Endothelial cell of umbilical vein (primary cell): Measurements from ENCODE around the gene CEP104. TPM values are rescaled to one million over a fixed set of nuclear protein-coding genes. Genes with fewer than 3 reads are reported as not detected.

ENCODE experiments used
- BruUV-seq: library from RNA; stranded (reverse); fragments of 400-500 nt; replicated peaks from 2 replicates; lab custom pipeline; 2021; lab: Mats Ljungman, UMichigan
- CTCF ChIA-PET: fragments of 300-600, 350-600 bp; sonication (Branson Sonifier 250); formaldehyde crosslinking; loops from one replicate; lab custom pipeline; 2021; ENCODE audit warnings: antibody characterized with exemption, inconsistent platforms; lab: Charles Lee
- POLR2A ChIA-PET: fragments of 300-600, 350-600 bp; sonication (Branson Sonifier 250); formaldehyde crosslinking; loops from one replicate; lab custom pipeline; 2021; ENCODE audit warnings: antibody characterized with exemption, inconsistent platforms; lab: Charles Lee
- DNase-seq: peaks from one replicate; pipeline ENCODE4 v3.0.0-alpha.2; 2011; ENCODE audit warnings: low read depth, low spot score
- FAIRE-seq: peaks from 2 replicates; lab custom pipeline; 2011; peaks lifted over from hg19 to GRCh38; lab: Jason Lieb, UNC
- H2AFZ ChIP-seq: 2 replicates; pipeline ENCODE4 v1.6.0; 2012; ENCODE audit warnings: low read depth, low read length, control low read depth, inconsistent platforms
- H3K27ac ChIP-seq: 2 replicates; pipeline ENCODE4 v1.5.1; 2011; ENCODE audit warnings: low read depth, mild to moderate bottlenecking, control low read depth, low read length, moderate library complexity; ENCODE audit not compliant: insufficient read depth
- H3K27me3 ChIP-seq, 2 experiments: 2 replicates each; pipeline versions ENCODE4 v1.6.0 to v1.6.1; 2011; ENCODE audit warnings: low read length in 2 of 2, mixed read lengths in 1 of 2; ENCODE audit not compliant: control insufficient read depth in 2 of 2, insufficient read depth in 2 of 2
- H3K36me3 ChIP-seq, 2 experiments: 2 replicates in 1 of 2; 3 replicates in 1 of 2; pipeline ENCODE4 v1.5.1; 2011; ENCODE audit warnings: low read length in 2 of 2, mild to moderate bottlenecking in 1 of 2, moderate library complexity in 1 of 2; ENCODE audit not compliant: control insufficient read depth in 2 of 2, insufficient read depth in 2 of 2; ENCODE audit errors: extremely low read depth in 1 of 2
- H3K4me1 ChIP-seq: 3 replicates; pipeline ENCODE4 v1.5.1; 2011; ENCODE audit warnings: mild to moderate bottlenecking, low read length; ENCODE audit not compliant: control insufficient read depth, insufficient read depth; ENCODE audit errors: extremely low read depth
- H3K4me2 ChIP-seq: 2 replicates; pipeline ENCODE4 v1.6.1; 2011; ENCODE audit warnings: low read length, control low read depth, mixed read lengths; ENCODE audit not compliant: insufficient read depth
- H3K4me3 ChIP-seq, 3 experiments: fragments of 200-600 bp in 1 of 3; sonication (generic), shearing (Covaris generic) in 1 of 3; replicated peaks in 1 of 3; 2 replicates each; pipeline ENCODE4 v1.5.1; 2011 to 2016; ENCODE audit warnings: control low read depth in 3 of 3, low read length in 3 of 3, mild to moderate bottlenecking in 2 of 3, inconsistent platforms in 1 of 3, low read depth in 1 of 3, moderate library complexity in 1 of 3; ENCODE audit not compliant: insufficient read depth in 1 of 3
- H3K79me2 ChIP-seq: 2 replicates; pipeline ENCODE4 v1.6.0; 2012; ENCODE audit warnings: low read length, inconsistent platforms; ENCODE audit not compliant: control insufficient read depth, insufficient read depth
- H3K9ac ChIP-seq: replicated peaks from 2 replicates; pipeline ENCODE3; 2011; ENCODE audit warnings: low read length, control low read depth; ENCODE audit not compliant: insufficient read depth; ENCODE audit errors: extremely low read depth
- H3K9me1 ChIP-seq: replicated peaks from 3 replicates; pipeline ENCODE4 v1.6.0; 2011; ENCODE audit warnings: mild to moderate bottlenecking, low read length; ENCODE audit not compliant: control insufficient read depth, insufficient read depth; ENCODE audit errors: extremely low read depth
- H3K9me3 ChIP-seq: replicated peaks from 2 replicates; pipeline ENCODE4 v1.5.1; 2012; ENCODE audit warnings: low read length, inconsistent platforms; ENCODE audit not compliant: control insufficient read depth, insufficient read depth
- H4K20me1 ChIP-seq: replicated peaks from 2 replicates; pipeline ENCODE3; 2011; ENCODE audit warnings: mild to moderate bottlenecking, low read length; ENCODE audit not compliant: control insufficient read depth, insufficient read depth; ENCODE audit errors: extremely low read depth
- CTCF ChIP-seq, 2 donors: IDR thresholded peaks; 1 replicate in 1 of 2; 2 replicates in 1 of 2; pipeline ENCODE4 v1.5.1; 2011; ENCODE audit warnings: low read length in 2 of 2, mild to moderate bottlenecking in 2 of 2, moderate library complexity in 2 of 2, control low read depth in 1 of 2, inconsistent platforms in 1 of 2, low read depth in 1 of 2; ENCODE audit not compliant: insufficient read depth in 1 of 2; ENCODE audit errors: extremely low read depth in 1 of 2
- EZH2 ChIP-seq: IDR thresholded peaks from 2 replicates; pipeline ENCODE4 v1.6.1; 2012; ENCODE audit warnings: borderline replicate concordance, low read depth, mild to moderate bottlenecking, moderate library complexity, low read length, inconsistent platforms; ENCODE audit not compliant: severe bottlenecking
- FOS ChIP-seq: IDR thresholded peaks from 2 replicates; pipeline ENCODE4 v1.6.1; 2011; ENCODE audit warnings: mild to moderate bottlenecking, low read length, moderate library complexity, borderline replicate concordance; ENCODE audit not compliant: insufficient read depth
- GATA2 ChIP-seq: IDR thresholded peaks from 2 replicates; pipeline ENCODE4 v1.7.0; 2011; ENCODE audit warnings: low read depth, mild to moderate bottlenecking, moderate library complexity, mixed read lengths, low read length; ENCODE audit not compliant: insufficient read length, insufficient read depth
- JUN ChIP-seq: IDR thresholded peaks from 2 replicates; pipeline ENCODE4 v1.6.1; 2011; ENCODE audit warnings: borderline replicate concordance, low read depth; ENCODE audit not compliant: insufficient read length, insufficient read depth
- MAX ChIP-seq: IDR thresholded peaks from 2 replicates; pipeline ENCODE4 v1.6.1; 2011; ENCODE audit not compliant: insufficient read depth, insufficient read length
- MYC ChIP-seq: IDR thresholded peaks from one replicate; pipeline ENCODE4 v1.6.1; 2011; ENCODE audit warnings: mild to moderate bottlenecking, low read depth, low read length
- POLR2A ChIP-seq: IDR thresholded peaks from 2 replicates; pipeline ENCODE4 v1.6.1; 2012; ENCODE audit warnings: low read depth, mild to moderate bottlenecking, control low read depth, low read length
- POLR2AphosphoS5 ChIP-seq: IDR thresholded peaks from 2 replicates; pipeline ENCODE4 v1.6.1; 2012; ENCODE audit warnings: low read depth, mild to moderate bottlenecking, control low read depth, low read length, moderate library complexity; ENCODE audit not compliant: insufficient read depth
- dilution Hi-C: fragments of 300-500 bp; cut with MboI; formaldehyde crosslinking; loops from one replicate; pipeline ENCODE4 v1.15.0; 2019; ENCODE audit warnings: low sequenced_read_pairs; ENCODE audit not compliant: extremely low pct_ligation_motif_present
- intact Hi-C: fragments of 100-400 bp; cut with micrococcal nuclease; formaldehyde crosslinking; loops from one replicate; pipeline ENCODE4 v1.10.0; 2022
- polyA plus RNA-seq, 4 experiments: library from polyadenylated mRNA; depleted of rRNA in 3 of 4; stranded (reverse) in 3 of 4; unstranded in 1 of 4; fragments of >200 nt; gene quantifications; 2 replicates each; pipeline versions ENCODE4 v1.2.1 to v1.2.3, GENCODE V29; 2011 to 2012; ENCODE audit warnings: missing spikeins in 1 of 4
- total RNA-seq: library from RNA; stranded (reverse); gene quantifications from 2 replicates; pipeline ENCODE4 v1.2.3, GENCODE V29; 2021

CEP104 gene
- total and polyA plus RNA-seq, 2 donors (not counting 3 experiments of a cell fraction or from before 2014, with no cell fraction given), result 12.4 to 43.0 TPM

- Histone ChIP-seq H2AFZ (no peak overlapping the region), H3K9ac (no peak overlapping the region), H3K4me3 (no peak overlapping the region), H3K4me2 (no peak overlapping the region), H3K79me2 (no peaks in the 10 kb centered on the region), H3K4me1 (peaks cover 6% of the 10 kb centered on the region), H3K36me3 (no peaks in the 10 kb centered on the region), H3K27me3 (no peaks in the 10 kb centered on the region), H4K20me1 (no peaks in the 10 kb centered on the region), H3K9me1 (no peaks in the 10 kb centered on the region), H3K9me3 (no peaks in the 10 kb centered on the region), H3K27ac (no peak overlapping the region)
- FAIRE-seq (no peak), DNase-seq (no peak)
- no TSS peak for BruUV-seq
- intact Hi-C loops (no loop called here), dilution Hi-C loops (no loop called here)
- TF ChIP-seq POLR2AphosphoS5, result no peak
- TF ChIP-seq MAX, result no peak
- TF ChIP-seq JUN, result no peak
- no peak for TF ChIP-seq GATA2
- no peak for TF ChIP-seq FOS
- no peak for TF ChIP-seq CTCF (IDR thresholded peaks at IDR 0.05; ENCODE audit: extremely low read depth in 1 of 2, insufficient read depth in 1 of 2, low read depth in 1 of 2, low read length in 2 of 2)
- TF ChIP-seq EZH2, result no peak
- TF ChIP-seq POLR2A, result no peak
- no peak for TF ChIP-seq MYC
- POLR2A ChIA-PET, result interaction anchor here (0.6 kb wide), 1 partner anchor 1801 kb away, joined by 6 read pairs; no protein-coding TSS in a partner anchor
- CTCF ChIA-PET, result interaction anchor here (0.6 to 1.1 kb wide), 2 partner anchors 33 to 72 kb away, joined by 3 read pairs; no protein-coding TSS in a partner anchor
Observed at GRCh38 chr1:3767328-3767925, 89.6 kb downstream of the CEP104 start.
